Neural cell (in vitro differentiated cells): ENCODE measurements around the gene USP13.

Experiments
- CTCF ChIP-seq: fragments of 450-650 bp; IDR thresholded peaks from 2 replicates; pipeline ENCODE4 v1.5.1; 2014; ENCODE audit warnings: antibody characterized with exemption, mild to moderate bottlenecking, moderate library complexity; ENCODE audit not compliant: poor library complexity, severe bottlenecking
- EP300 ChIP-seq: fragments of 450-650 bp; conservative IDR thresholded peaks from 2 replicates; pipeline ENCODE4 v1.6.1; 2014; ENCODE audit warnings: antibody characterized with exemption, mild to moderate bottlenecking, moderate library complexity; ENCODE audit not compliant: poor library complexity, severe bottlenecking
- EZH2 ChIP-seq: fragments of 200-600, 300-800 bp; shearing (Covaris generic), sonication (generic); IDR thresholded peaks from 2 replicates; pipeline ENCODE4 v1.6.1; 2014; ENCODE audit warnings: antibody characterized with exemption, low read length, borderline replicate concordance, mild to moderate bottlenecking; ENCODE audit not compliant: insufficient read depth, poor library complexity, severe bottlenecking
- POLR2AphosphoS5 ChIP-seq: IDR thresholded peaks from 2 replicates; pipeline ENCODE4 v1.6.1; 2012
- RAD21 ChIP-seq: fragments of 450-650 bp; conservative IDR thresholded peaks from 2 replicates; pipeline ENCODE4 v1.6.1; 2014; ENCODE audit warnings: antibody characterized with exemption, mild to moderate bottlenecking, moderate library complexity
- REST ChIP-seq: IDR thresholded peaks from 2 replicates; pipeline ENCODE4 v1.6.1; 2012; ENCODE audit warnings: borderline replicate concordance
- SMC3 ChIP-seq: fragments of 450-650 bp; conservative IDR thresholded peaks from 2 replicates; pipeline ENCODE4 v1.6.1; 2014; ENCODE audit warnings: antibody characterized with exemption, mild to moderate bottlenecking, moderate library complexity; ENCODE audit not compliant: poor library complexity
- TAF1 ChIP-seq: IDR thresholded peaks from 2 replicates; pipeline ENCODE4 v1.6.1; 2012; ENCODE audit warnings: low read depth

- TF ChIP-seq REST, result no peak
- TF ChIP-seq CTCF, result no peak
- no peak for TF ChIP-seq TAF1
- no peak for TF ChIP-seq EP300
- no peak for TF ChIP-seq POLR2AphosphoS5
- no peak for TF ChIP-seq SMC3
- no peak for TF ChIP-seq EZH2
- no peak for TF ChIP-seq RAD21
These were observed 66.4 kb downstream of the USP13 start for GRCh38 chr3:179719048-179719734.
